ENCODE data around the gene LRRN2.
"Not testable (repeated sequence)": the region's sequence is repeated elsewhere in the genome, so short reads cannot be mapped to it uniquely, and the experiment has no call there.

The LRRN2 gene

GRCh38 chr1:204701229-204701628, 15.7 kb upstream of the LRRN2 start:
- H3K4me3 ChIP-seq (ENCODE audit: low read depth, low read length): no peak overlapping the region
- TF ChIP-seq MYC (IDR thresholded peaks at IDR 0.05; ENCODE audit: low read depth, low read length): no peak
- no peak for TF ChIP-seq POLR2A (IDR thresholded peaks at IDR 0.05; ENCODE audit: extremely low read depth, insufficient read length)
- DNase-seq (ENCODE audit: low read depth): no peak

- no peak overlapping the region for H3K4me3 ChIP-seq (ENCODE audit: low read depth, low read length)
- TF ChIP-seq CTCF (IDR thresholded peaks at IDR 0.05; ENCODE audit: low read depth, low read length): no peak
- no peak for TF ChIP-seq MYC (IDR thresholded peaks at IDR 0.05; ENCODE audit: low read depth, low read length)
- TF ChIP-seq MAX (IDR thresholded peaks at IDR 0.05; ENCODE audit: low read depth, low read length): no peak
- DNase-seq (ENCODE audit: low read depth): no peak
These were observed 12.4 kb upstream of the LRRN2 start for GRCh38 chr1:204697893-204698292.

- no peak for TF ChIP-seq POLR2A (IDR thresholded peaks at IDR 0.05; ENCODE audit: extremely low read depth, insufficient read length)
- no peak for TF ChIP-seq CTCF (IDR thresholded peaks at IDR 0.05; ENCODE audit: low read depth, low read length)
- TF ChIP-seq MAX (IDR thresholded peaks at IDR 0.05; ENCODE audit: low read depth, low read length): no peak
- TF ChIP-seq MYC (IDR thresholded peaks at IDR 0.05; ENCODE audit: low read depth, low read length): no peak
- DNase-seq (ENCODE audit: low read depth): no peak
- H3K4me3 ChIP-seq (ENCODE audit: low read depth, low read length): no peak overlapping the region
These were observed 11.1 kb upstream of the LRRN2 start for GRCh38 chr1:204696606-204697005.

- no peak overlapping the region for H3K4me3 ChIP-seq (ENCODE audit: low read depth, low read length)
- TF ChIP-seq MAX (IDR thresholded peaks at IDR 0.05; ENCODE audit: low read depth, low read length) (no peak), MYC (IDR thresholded peaks at IDR 0.05; ENCODE audit: low read depth, low read length) (no peak), CTCF (IDR thresholded peaks at IDR 0.05; ENCODE audit: low read depth, low read length) (no peak), POLR2A (IDR thresholded peaks at IDR 0.05; ENCODE audit: extremely low read depth, insufficient read length) (no peak)
- no peak for DNase-seq (ENCODE audit: low read depth)
These were observed 10.2 kb upstream of the LRRN2 start for GRCh38 chr1:204695692-204696091.

GRCh38 chr1:204694145-204694544, 8.6 kb upstream of the LRRN2 start:
- no peak for DNase-seq (ENCODE audit: low read depth)
- TF ChIP-seq MAX (IDR thresholded peaks at IDR 0.05; ENCODE audit: low read depth, low read length) (no peak), POLR2A (IDR thresholded peaks at IDR 0.05; ENCODE audit: extremely low read depth, insufficient read length) (no peak)
- H3K4me3 ChIP-seq (ENCODE audit: low read depth, low read length): no peak overlapping the region

GRCh38 chr1:204692841-204693356, 7.4 kb upstream of the LRRN2 start:
- DNase-seq (ENCODE audit: low read depth): no peak
- no peak for TF ChIP-seq MYC (IDR thresholded peaks at IDR 0.05; ENCODE audit: low read depth, low read length)
- no peak for TF ChIP-seq CTCF (IDR thresholded peaks at IDR 0.05; ENCODE audit: low read depth, low read length)
- TF ChIP-seq POLR2A (IDR thresholded peaks at IDR 0.05; ENCODE audit: extremely low read depth, insufficient read length): no peak
- TF ChIP-seq MAX (IDR thresholded peaks at IDR 0.05; ENCODE audit: low read depth, low read length): no peak
- no peak overlapping the region for H3K4me3 ChIP-seq (ENCODE audit: low read depth, low read length)

- DNase-seq (ENCODE audit: low read depth): no peak
- no peak overlapping the region for H3K4me3 ChIP-seq (ENCODE audit: low read depth, low read length)
- TF ChIP-seq MYC (IDR thresholded peaks at IDR 0.05; ENCODE audit: low read depth, low read length) (no peak), CTCF (IDR thresholded peaks at IDR 0.05; ENCODE audit: low read depth, low read length) (no peak), MAX (IDR thresholded peaks at IDR 0.05; ENCODE audit: low read depth, low read length) (no peak), POLR2A (IDR thresholded peaks at IDR 0.05; ENCODE audit: extremely low read depth, insufficient read length) (no peak)
These were observed 6.8 kb upstream of the LRRN2 start for GRCh38 chr1:204692325-204692840.

GRCh38 chr1:204691328-204691730, 5.8 kb upstream of the LRRN2 start:
- not testable (repeated sequence) for H3K4me3 ChIP-seq (ENCODE audit: low read depth, low read length); DNase-seq (ENCODE audit: low read depth)
